GM19239 (cell line): ENCODE data around the gene NLRP13.
"Not testable (repeated sequence)": the region's sequence is repeated elsewhere in the genome, so short reads cannot be mapped to it uniquely, and the experiment has no call there.

ENCODE experiments used
- DNase-seq: peaks from one replicate; pipeline ENCODE4 v3.0.0; 2011; ENCODE audit warnings: low spot score; ENCODE audit not compliant: insufficient read length
- FAIRE-seq: peaks from 2 replicates; lab custom pipeline; 2011; peaks lifted over from hg19 to GRCh38; lab: Jason Lieb, UNC

Gene NLRP13

GRCh38 chr19:55931936-55932386 lies at the start of gene NLRP13:
Gene NLRP13 (minus strand): TSS chr19:55932336. CDS start chr19:55932311, 25 bp downstream.
- DNase-seq, result no peak
- FAIRE-seq, result no peak

- DNase-seq (no peak), FAIRE-seq (no peak)
Measured at GRCh38 chr19:55980415-55980814, 48.3 kb upstream of the NLRP13 start.

GRCh38 chr19:55973982-55974381 lies 41.8 kb upstream of the NLRP13 start:
- FAIRE-seq (no peak), DNase-seq (no peak)

- DNase-seq, result no peak
- FAIRE-seq, result no peak
Measured at GRCh38 chr19:55962186-55962585, 30.1 kb upstream of the NLRP13 start.

GRCh38 chr19:55959996-55960675 lies 28.0 kb upstream of the NLRP13 start:
- FAIRE-seq, result no peak

GRCh38 chr19:55958356-55958755 lies 26.2 kb upstream of the NLRP13 start:
- FAIRE-seq (no peak), DNase-seq (no peak)

More at GRCh38 chr19:55959996-55960675, 28.0 kb upstream of the NLRP13 start:
- DNase-seq, result no peak

GRCh38 chr19:55956431-55956830 lies 24.3 kb upstream of the NLRP13 start:
- DNase-seq, result no peak
- FAIRE-seq, result no peak

GRCh38 chr19:55950566-55950965 lies 18.4 kb upstream of the NLRP13 start:
- DNase-seq, FAIRE-seq: not testable (repeated sequence)

- DNase-seq (no peak), FAIRE-seq (no peak)
Measured at GRCh38 chr19:55947532-55947931, 15.4 kb upstream of the NLRP13 start, which contains the start of gene NLRP8. Gene NLRP8 (plus strand): TSS chr19:55947832.

- FAIRE-seq, result no peak
Measured at GRCh38 chr19:55940306-55940705, 8.2 kb upstream of the NLRP13 start.

GRCh38 chr19:55939206-55939605 lies 7.1 kb upstream of the NLRP13 start:
- FAIRE-seq, result no peak
- DNase-seq, result no peak

More at GRCh38 chr19:55940306-55940705, 8.2 kb upstream of the NLRP13 start:
- no peak for DNase-seq

GRCh38 chr19:55935206-55935605 lies 3.1 kb upstream of the NLRP13 start:
- no peak for FAIRE-seq

GRCh38 chr19:55930996-55931515 lies 1.1 kb downstream of the NLRP13 start:
- FAIRE-seq (no peak), DNase-seq (no peak)

More at GRCh38 chr19:55935206-55935605, 3.1 kb upstream of the NLRP13 start:
- DNase-seq, result no peak

GRCh38 chr19:55929258-55929657 lies 2.9 kb downstream of the NLRP13 start:
- not testable (repeated sequence) for DNase-seq, FAIRE-seq

GRCh38 chr19:55927991-55928390 lies 4.1 kb downstream of the NLRP13 start:
- DNase-seq (no peak), FAIRE-seq (no peak)

GRCh38 chr19:55923556-55923955 lies 8.6 kb downstream of the NLRP13 start:
- no peak for FAIRE-seq
- no peak for DNase-seq

GRCh38 chr19:55913643-55914268 lies 18.4 kb downstream of the NLRP13 start:
- DNase-seq (no peak), FAIRE-seq (no peak)

GRCh38 chr19:55912916-55913315 lies 19.2 kb downstream of the NLRP13 start:
- FAIRE-seq (no peak), DNase-seq (no peak)

- FAIRE-seq (no peak), DNase-seq (no peak)
Measured at GRCh38 chr19:55909801-55910200, 22.3 kb downstream of the NLRP13 start.

- DNase-seq (no peak), FAIRE-seq (no peak)
Measured at GRCh38 chr19:55907746-55908145, 24.4 kb downstream of the NLRP13 start.

- DNase-seq (no peak), FAIRE-seq (no peak)
Measured at GRCh38 chr19:55907286-55907685, 24.9 kb downstream of the NLRP13 start.
